GM19099 (cell line): Measurements from ENCODE around the gene MICU1.

Experiments used
- POLR2A ChIP-seq: IDR thresholded peaks from 3 replicates; pipeline ENCODE4 v1.6.1; 2011; ENCODE audit warnings: low read depth; ENCODE audit not compliant: insufficient read length; ENCODE audit errors: extremely low read depth

MICU1 gene

DNA sequence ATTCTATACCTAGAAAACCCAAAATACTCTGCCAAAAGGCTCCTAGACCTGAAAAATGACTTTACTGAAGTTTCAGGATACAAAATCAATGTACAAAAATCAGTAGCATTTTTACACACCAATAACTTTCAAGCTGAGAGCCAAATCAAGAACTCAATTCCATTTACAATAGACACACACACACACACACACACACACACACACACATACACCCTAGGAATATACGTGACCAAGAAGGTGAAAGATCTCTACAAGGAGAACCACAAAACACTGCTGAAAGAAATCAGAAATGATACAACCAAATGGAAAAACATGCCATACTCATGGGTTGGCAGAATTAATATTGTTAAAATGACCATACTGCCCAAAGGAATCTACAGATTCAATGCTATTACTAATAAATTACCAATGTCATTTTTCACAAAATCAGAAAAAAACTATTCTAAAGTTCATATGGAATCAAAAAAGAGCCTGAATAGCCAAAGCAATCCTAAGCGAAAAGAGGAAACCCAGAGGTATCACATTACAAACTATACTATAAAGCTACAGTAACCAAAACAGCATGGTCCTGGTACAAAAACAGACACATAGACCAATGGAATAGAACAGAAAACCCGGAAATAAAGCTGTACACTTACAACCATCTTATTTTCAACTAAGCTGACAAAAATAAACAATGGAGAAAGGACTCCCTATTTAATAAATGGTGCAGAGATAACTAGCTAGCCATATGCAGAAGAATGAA is 122.0 kb downstream of the MICU1 start:
- no peak for TF ChIP-seq POLR2A

DNA sequence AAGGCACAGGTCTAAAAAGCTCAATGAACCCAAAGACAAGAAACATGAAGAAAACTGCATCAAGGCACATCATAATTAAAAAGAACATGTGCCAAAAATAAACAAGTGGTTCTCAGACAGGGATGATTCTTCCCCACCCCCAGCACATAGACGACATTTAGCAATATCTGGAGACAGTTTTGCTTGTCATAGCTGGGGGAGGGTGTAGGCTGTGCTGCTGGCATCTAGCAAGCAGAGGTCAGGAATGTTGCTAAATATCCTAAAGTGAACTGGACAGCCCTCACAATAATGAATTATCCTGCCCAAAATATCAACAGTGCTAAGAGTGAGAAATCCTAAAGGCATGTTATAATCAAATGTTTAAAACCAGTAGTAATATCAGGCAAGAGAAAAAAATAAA is 122.6 kb downstream of the MICU1 start:
- no peak for TF ChIP-seq POLR2A

DNA sequence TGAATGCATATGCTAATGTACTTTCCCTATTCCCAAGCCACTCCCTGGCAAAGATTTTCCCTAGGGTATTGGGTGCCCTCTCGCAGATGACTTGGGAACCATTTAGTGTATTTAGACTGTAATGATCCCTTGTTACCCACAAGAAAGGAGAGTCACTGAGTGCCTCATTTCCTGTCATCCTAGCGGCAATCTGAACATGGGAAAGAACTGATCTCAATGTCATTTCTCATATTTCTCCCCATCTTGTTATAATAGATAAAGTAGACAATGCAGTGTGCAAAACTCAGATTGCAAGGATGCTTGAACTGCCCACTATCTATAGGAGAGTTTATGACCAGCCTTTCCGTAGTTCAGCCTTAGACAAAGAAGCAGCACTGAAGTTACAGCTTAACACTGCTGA is 123.3 kb downstream of the MICU1 start:
- TF ChIP-seq POLR2A = no peak

GRCh38 chr10:72499701-72500100 is 126.2 kb downstream of the MICU1 start:
- TF ChIP-seq POLR2A = no peak

GRCh38 chr10:72490951-72491350 is 134.9 kb downstream of the MICU1 start:
- TF ChIP-seq POLR2A = no peak

DNA sequence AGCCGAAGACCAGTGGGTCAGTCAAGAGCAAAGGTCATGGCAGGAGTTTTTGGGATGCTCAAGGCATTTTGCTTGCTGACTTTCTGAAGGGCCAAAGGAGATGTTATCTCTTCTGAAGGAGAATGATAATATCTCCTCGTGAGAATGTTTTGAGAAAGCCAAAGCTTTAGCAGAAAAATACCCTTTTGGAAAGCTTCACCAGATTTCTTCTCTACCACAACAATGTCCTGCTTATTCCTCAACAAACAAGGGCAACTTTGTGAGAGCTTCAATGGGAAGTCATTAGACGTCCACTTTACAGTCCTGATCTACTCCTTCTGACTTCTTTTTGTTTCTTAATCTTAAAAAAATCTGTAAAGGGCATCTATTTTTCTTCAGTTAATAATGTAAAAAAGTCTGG is 138.4 kb downstream of the MICU1 start:
- TF ChIP-seq POLR2A = no peak

DNA sequence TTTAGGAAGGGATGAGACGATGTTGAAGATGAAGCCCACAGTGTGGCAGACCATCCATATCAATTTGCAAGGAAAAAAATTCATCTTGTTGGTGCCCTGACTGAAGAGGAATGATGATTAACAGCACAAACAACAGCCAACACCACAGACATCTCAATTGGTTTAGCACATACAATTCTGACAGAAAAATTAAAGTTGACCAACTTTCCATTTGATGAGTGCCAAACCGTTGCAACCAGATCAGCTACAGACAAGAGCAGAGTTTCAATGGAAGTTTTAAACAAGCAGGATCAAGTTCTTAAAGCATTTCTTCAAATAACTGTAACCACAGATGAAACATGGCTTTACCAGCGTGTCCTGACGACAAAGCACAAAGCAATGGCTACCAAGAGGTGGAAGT is 138.8 kb downstream of the MICU1 start:
- no peak for TF ChIP-seq POLR2A

DNA sequence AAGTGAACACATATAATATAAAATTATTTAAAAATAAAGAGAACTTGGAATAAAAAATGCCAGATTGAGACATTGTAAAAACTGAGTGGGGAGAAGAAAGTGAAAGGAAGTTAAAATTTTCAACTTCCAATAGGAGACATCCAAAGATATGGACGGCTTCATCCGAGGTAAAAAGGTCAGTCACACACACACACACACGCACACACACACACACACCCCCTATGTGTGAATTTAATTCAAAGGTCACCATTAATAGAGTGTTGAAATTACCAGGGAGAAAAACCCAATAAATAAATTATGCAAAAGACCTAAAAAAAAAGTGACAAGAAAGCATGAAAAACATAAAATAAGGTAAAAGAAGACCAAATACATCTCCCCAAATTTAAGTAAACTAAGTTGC is 140.2 kb downstream of the MICU1 start:
- TF ChIP-seq POLR2A = no peak

- TF ChIP-seq POLR2A = no peak
Observed at GRCh38 chr10:72484521-72484920, 141.4 kb downstream of the MICU1 start.

DNA sequence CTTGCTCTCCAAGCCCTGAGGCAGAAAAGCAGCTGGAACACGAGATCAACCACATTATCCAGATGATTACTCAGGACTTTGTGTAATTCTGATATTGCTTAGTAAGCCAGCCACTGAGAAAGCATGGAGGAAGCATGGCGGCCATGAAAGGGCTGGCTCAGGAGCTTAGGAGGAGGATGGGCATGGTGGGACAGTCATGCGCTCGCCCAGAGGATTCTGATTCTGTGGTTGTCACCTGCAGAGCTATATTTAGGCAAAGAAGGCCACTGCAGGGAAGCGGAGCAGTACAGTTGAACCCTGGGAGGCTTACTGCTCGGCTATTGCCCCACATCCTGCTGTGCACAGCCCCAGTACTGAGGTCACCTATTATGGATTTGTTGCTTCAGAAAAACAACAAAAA is 142.4 kb downstream of the MICU1 start:
- no peak for TF ChIP-seq POLR2A

DNA sequence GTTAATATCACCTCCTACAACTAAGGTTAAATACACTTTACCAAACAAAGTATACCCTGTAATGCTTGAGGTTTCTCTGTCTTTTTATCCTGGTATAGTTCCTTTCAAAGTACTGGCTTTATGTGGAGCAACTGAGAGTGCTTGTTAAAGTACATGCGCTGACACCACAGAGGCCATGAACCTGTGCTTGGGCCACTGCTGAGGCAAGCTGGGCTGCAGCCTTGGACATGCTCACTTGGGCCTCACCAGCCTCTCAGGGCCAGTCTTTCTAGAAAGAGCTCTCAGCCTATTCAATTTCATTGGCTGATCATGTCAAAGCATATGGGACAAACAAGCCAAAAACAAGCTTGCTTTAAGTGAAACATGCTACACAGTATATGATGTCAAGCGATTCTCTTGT is 145.0 kb downstream of the MICU1 start:
- no peak for TF ChIP-seq POLR2A

DNA sequence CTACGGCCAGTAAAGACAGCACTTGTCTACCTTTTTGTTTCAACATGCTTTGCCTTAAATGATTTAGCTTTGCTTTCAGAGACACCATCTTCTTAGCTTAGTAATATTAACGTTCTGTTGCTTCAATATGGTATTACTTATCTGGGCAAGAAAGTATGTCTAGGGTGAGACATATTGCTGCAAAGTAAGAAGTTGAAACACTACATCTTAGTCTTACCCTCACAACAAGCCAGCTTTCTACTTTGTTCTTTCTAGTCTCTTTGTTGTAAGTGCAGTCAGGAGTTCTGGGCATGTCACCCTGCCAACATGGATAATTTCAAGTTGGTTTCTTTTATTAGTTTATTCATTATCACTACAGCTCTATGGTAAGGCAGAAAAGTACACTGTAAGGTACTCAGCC is 148.4 kb downstream of the MICU1 start:
- no peak for TF ChIP-seq POLR2A

- no peak for TF ChIP-seq POLR2A
Observed at GRCh38 chr10:72472306-72472705, 153.6 kb downstream of the MICU1 start.

- TF ChIP-seq POLR2A = no peak
Observed at GRCh38 chr10:72470666-72471065, 155.2 kb downstream of the MICU1 start.

DNA sequence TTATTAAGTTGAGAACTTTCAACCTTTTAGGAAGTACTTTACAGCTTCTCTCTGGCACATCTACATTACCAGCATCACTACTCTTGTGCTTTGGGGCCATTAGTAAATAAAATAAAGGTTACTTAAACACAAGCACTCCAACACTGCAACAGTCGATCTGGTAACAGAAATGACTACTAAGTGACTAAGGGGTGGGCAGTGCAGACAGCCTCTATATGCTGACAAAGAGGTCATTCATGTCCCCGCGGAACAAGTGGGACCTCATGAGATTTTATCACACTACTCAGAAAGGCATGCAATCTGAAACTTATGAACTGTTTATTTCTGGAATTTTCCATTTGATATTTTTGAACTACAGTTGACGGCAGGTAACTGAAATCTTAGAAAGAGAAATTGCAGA is 159.9 kb downstream of the MICU1 start:
- no peak for TF ChIP-seq POLR2A

- no peak for TF ChIP-seq POLR2A
Observed at GRCh38 chr10:72464438-72464837, 161.4 kb downstream of the MICU1 start.

GRCh38 chr10:72462261-72462660 is 163.6 kb downstream of the MICU1 start:
- no peak for TF ChIP-seq POLR2A
